Heart right ventricle (tissue), 16 donors: ENCODE results near the gene ACSL5. TPM values are rescaled to one million over a fixed set of nuclear protein-coding genes. Genes with fewer than 3 reads are reported as not detected.

Experiments used
- ATAC-seq, 8 donors: fragments of 200-7000 bp; cut with Tn5 transposase; one replicate each; pipeline ENCODE4 v1.9.1; 2020; ENCODE audit warnings: mild to moderate bottlenecking in 8 of 8, moderate library complexity in 8 of 8, moderate number of reproducible peaks in 1 of 8
- DNase-seq, 2 donors: peaks; one replicate each; pipeline ENCODE4 v3.0.0-alpha.2; 2020
- H3K27ac ChIP-seq, 10 donors: fragments of 200-600 bp; sonication (generic) in 2 of 10; one replicate each; pipeline versions ENCODE4 v1.5.0 to v1.8.0; 2020 to 2022; ENCODE audit warnings: mild to moderate bottlenecking in 3 of 10
- H3K27me3 ChIP-seq, 7 donors: fragments of 200-600 bp; one replicate each; pipeline ENCODE4 v1.8.0; 2021 to 2022; ENCODE audit warnings: mild to moderate bottlenecking in 2 of 7
- H3K36me3 ChIP-seq, 9 donors: fragments of 200-600 bp; sonication (generic) in 1 of 9; one replicate each; pipeline versions ENCODE4 v1.5.0 to v1.8.0; 2020 to 2022; ENCODE audit warnings: mild to moderate bottlenecking in 2 of 9
- H3K4me1 ChIP-seq, 9 donors: fragments of 200-600 bp; sonication (generic) in 1 of 9; one replicate each; pipeline versions ENCODE4 v1.5.0 to v1.8.0; 2020 to 2022; ENCODE audit warnings: mild to moderate bottlenecking in 4 of 9
- H3K4me3 ChIP-seq, 10 donors: fragments of 200-600 bp; sonication (generic) in 2 of 10; one replicate each; pipeline versions ENCODE4 v1.5.0 to v1.8.0; 2020 to 2022; ENCODE audit warnings: mild to moderate bottlenecking in 7 of 10, moderate library complexity in 2 of 10
- H3K9me3 ChIP-seq, 11 donors: fragments of 200-600 bp in 10 of 11; sonication (generic) in 2 of 11; one replicate each; pipeline versions ENCODE4 v1.5.0 to v1.8.0; 2013 to 2022; ENCODE audit warnings: mild to moderate bottlenecking in 2 of 11, control low read depth in 1 of 11, moderate library complexity in 1 of 11
- WGBS, 2 donors: extraction: QIAGEN DNeasy Blood & Tissue Kit; methylation state at CpG; one replicate each; pipeline ENCODE4 v1.1.7; 2013; ENCODE audit warnings: inconsistent platforms in 1 of 2; 5-methylcytosine and 5-hydroxymethylcytosine counted together
- intact Hi-C, 10 donors: fragments of 100-400 bp; cut with DNase I; formaldehyde crosslinking; loops; one replicate each; pipeline versions ENCODE4 v1.11.1 to v1.14.2; 2022
- polyA plus RNA-seq, 2 donors: library from polyadenylated mRNA; stranded (reverse); fragments of 200-250 nt; gene quantifications; one replicate each; pipeline ENCODE4 v1.2.3, GENCODE V29; 2013
- total RNA-seq, 10 donors: library from RNA; stranded (reverse); fragmentation: NEBNext Ultra II Directional in 3 of 10; extraction: Animal tissue kit (Norgen Biotek cat#: 25700) in 3 of 10; gene quantifications; one replicate each; pipeline versions ENCODE4 v1.2.1 to v1.2.4, GENCODE V29; 2021 to 2023
- TF ChIP-seq, protein P1 (sequence below), 9 donors: fragments of 200-600 bp; sonication (generic) in 2 of 9; IDR thresholded peaks; one replicate each; pipeline versions ENCODE4 v1.5.0 to v1.8.0; 2021 to 2022; ENCODE audit warnings: antibody characterized with exemption in 9 of 9, mild to moderate bottlenecking in 5 of 9, moderate library complexity in 1 of 9
- donor health status: Arrhythmogenic right ventricular cardiomyopathy.
- donor health status: ischemic (EF 13 %, LVEDD 7.1; RV severe dilation, severe dysfunction).
- donor health status: healthy with polysubstance abuse.
- donor health status: DM: no; HTN: yes; CAD: no.
- donor health status: DM: no; HTN: no; CAD: no.
- donor health status: ischemic (EF 25% LVEDD 6.9; RV normal size, moderate dysfunction).
- donor health status: ischemic (EF 25% LVEDD 5.7; RV mildly dilated, moderate dysfunction).
- donor health status: healthy.
- donor health status: DM: yes; HTN: yes; CAD: no.
- donor health status: Ischemic cardiomyopathy.
- donor health status: ischemic (EF 35%, LVEDD 5.7; RV mildly dilated, moderate dysfunction).
- donor health status: nonischemic (EF 11% LVEDD 7.7; RV severe dilation, severe dysfunction).
- donor health status: DM: yes; HTN: yes; CAD: no.
- donor health status: PGD.
- donor health status: ischemic (EF 29% LVEDD 5.4; RV normal size, mild dysfunction).
- donor health status: nonischemic (EF 23%, LVEDD 6.1; RV moderate dilation, normal function).

The ACSL5 gene
- total and polyA plus RNA-seq, 12 donors = 3.1 to 17.4 (median 6.6) TPM

DNA sequence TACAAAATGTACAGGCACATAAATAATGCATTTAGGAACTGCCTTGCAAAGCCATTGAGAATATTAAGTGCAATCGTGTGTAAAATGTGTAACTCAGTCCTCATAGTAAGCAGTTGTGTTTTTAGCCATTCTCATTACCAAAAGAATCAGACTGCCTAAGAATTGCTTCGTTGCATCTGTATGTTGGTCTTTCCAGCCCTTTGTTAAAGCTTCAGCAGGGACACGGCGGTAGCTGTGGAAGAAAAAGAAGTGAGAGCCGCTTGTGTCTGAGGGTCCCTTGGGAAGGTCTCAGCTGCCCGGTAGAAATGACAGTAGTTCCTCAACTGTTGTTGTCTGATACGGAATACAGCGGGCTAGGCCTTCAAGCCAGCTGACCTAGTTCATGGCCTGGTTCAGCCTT is 22.8 kb upstream of the ACSL5 start:
- DNase-seq = no peak
- H3K9me3 ChIP-seq = no peaks in the 10 kb centered on the region
- intact Hi-C loops = no loop called here
- WGBS, 2 donors = 81% methylated on average over 8 of the region's 8 CpGs
- no peak for ATAC-seq
- TF ChIP-seq, protein P1, sequence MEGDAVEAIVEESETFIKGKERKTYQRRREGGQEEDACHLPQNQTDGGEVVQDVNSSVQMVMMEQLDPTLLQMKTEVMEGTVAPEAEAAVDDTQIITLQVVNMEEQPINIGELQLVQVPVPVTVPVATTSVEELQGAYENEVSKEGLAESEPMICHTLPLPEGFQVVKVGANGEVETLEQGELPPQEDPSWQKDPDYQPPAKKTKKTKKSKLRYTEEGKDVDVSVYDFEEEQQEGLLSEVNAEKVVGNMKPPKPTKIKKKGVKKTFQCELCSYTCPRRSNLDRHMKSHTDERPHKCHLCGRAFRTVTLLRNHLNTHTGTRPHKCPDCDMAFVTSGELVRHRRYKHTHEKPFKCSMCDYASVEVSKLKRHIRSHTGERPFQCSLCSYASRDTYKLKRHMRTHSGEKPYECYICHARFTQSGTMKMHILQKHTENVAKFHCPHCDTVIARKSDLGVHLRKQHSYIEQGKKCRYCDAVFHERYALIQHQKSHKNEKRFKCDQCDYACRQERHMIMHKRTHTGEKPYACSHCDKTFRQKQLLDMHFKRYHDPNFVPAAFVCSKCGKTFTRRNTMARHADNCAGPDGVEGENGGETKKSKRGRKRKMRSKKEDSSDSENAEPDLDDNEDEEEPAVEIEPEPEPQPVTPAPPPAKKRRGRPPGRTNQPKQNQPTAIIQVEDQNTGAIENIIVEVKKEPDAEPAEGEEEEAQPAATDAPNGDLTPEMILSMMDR (IDR thresholded peaks at IDR 0.05) = no peak
- H3K4me1 ChIP-seq = peaks cover 0 to 6% (median 0%) of the 10 kb centered on the region in 9 donors
- H3K27me3 ChIP-seq = no peaks in the 10 kb centered on the region
- no peak overlapping the region for H3K4me3 ChIP-seq
- no peak overlapping the region for H3K27ac ChIP-seq
- H3K36me3 ChIP-seq = no peaks in the 10 kb centered on the region

DNA sequence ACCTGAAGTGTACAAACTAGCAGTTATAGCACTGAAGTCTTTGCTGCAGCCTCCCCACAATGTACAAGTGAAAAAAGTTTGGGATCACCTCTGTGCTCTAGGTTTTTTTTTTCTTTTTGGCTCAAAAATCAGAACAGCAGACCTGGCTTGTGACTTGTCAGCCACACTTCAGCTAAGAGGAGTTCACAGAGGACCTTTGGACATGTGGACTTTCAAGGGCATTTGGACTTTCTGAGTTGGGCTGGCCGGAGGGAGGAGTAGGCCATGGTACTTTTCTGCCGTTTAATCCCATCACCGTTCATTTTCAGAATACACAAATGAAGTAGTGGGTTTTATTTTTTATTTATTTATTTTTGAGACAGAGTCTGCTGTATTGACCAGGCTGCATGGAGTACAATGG is 21.9 kb upstream of the ACSL5 start:
- peak in 6 of 8 donors; percentile 42 to 88 (median 74) for ATAC-seq
- H3K27ac ChIP-seq = peak overlapping the region in 1 of 10 donors; percentile 53

DNA sequence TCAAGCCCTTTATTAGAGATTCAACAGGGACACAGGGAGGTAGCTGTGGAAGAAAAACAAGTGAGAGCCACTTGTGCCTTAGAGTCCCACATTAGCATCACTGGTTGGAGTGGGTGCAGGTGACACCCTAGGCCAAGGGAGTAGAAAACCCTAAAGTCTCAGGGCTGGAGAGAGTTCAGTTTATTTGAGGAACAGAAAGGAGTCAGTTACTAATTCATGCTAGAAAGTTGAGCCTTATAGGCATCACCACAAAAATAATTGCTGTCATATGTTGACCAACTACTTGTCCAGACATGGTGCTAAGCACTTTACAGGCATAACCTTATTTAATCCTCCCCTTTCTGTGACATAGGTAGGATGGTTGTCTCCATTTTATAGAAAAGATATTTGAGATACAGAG is 20.9 kb upstream of the ACSL5 start:
- intact Hi-C loops = no loop called here
- DNase-seq = no peak
- Histone ChIP-seq H3K4me1 (peaks cover 0 to 6% (median 0%) of the 10 kb centered on the region in 9 donors), H3K36me3 (no peaks in the 10 kb centered on the region), H3K9me3 (no peaks in the 10 kb centered on the region), H3K27me3 (no peaks in the 10 kb centered on the region), H3K4me3 (no peak overlapping the region), H3K27ac (no peak overlapping the region)
- TF ChIP-seq, protein P1 (IDR thresholded peaks at IDR 0.05) = no peak
- ATAC-seq = no peak

More for the DNA sequence above, 21.9 kb upstream of the ACSL5 start:
- DNase-seq = no peak
- intact Hi-C loops = no loop called here
- TF ChIP-seq, protein P1 (IDR thresholded peaks at IDR 0.05) = no peak
- H3K9me3 ChIP-seq = no peaks in the 10 kb centered on the region
- H3K27me3 ChIP-seq = no peaks in the 10 kb centered on the region
- peaks cover 0 to 6% (median 0%) of the 10 kb centered on the region in 9 donors for H3K4me1 ChIP-seq
- H3K36me3 ChIP-seq = no peaks in the 10 kb centered on the region
- 40 to 64% methylated on average over 3 of the region's 3 CpGs for WGBS, 2 donors
- H3K4me3 ChIP-seq = no peak overlapping the region

DNA sequence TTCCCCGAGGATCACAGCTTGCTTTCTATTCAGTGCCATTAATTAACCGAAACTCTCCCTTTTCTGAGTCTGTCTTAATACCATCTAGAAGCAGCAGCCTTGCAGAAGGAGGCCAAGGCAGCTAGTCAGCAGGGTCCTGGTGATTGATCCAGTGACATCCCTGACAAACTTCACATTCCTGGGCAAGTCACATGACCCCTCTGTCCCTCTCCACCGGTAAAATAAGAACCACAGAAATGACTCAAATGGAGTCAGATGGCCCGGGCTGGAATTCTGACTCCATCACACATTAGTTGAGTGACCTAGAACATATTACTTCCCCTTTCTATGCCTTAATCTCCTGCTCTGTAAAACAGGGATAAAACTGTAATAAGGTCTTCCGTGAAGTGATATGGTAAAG is 17.2 kb upstream of the ACSL5 start:
- no peak overlapping the region for H3K4me3 ChIP-seq
- ATAC-seq = no peak
- WGBS, 2 donors = 69 to 72% methylated on average over 5 of the region's 5 CpGs
- no peaks in the 10 kb centered on the region for H3K27me3 ChIP-seq
- H3K9me3 ChIP-seq = no peaks in the 10 kb centered on the region
- peaks cover 10 to 25% (median 19%) of the 10 kb centered on the region in 9 donors for H3K4me1 ChIP-seq
- no peak for DNase-seq
- H3K27ac ChIP-seq = peak overlapping the region in 1 of 10 donors; percentile 47
- intact Hi-C loops = no loop called here
- no peaks in the 10 kb centered on the region for H3K36me3 ChIP-seq
- TF ChIP-seq, protein P1 (IDR thresholded peaks at IDR 0.05) = no peak
